HUES6 (cell line): ENCODE results near the gene GINS1.

Experiments used
- H3K27ac ChIP-seq: 2 replicates; pipeline ENCODE4 v1.7.0; 2013; ENCODE audit warnings: low read depth, mild to moderate bottlenecking, low read length, inconsistent platforms
- H3K27me3 ChIP-seq: 2 replicates; pipeline ENCODE4 v1.6.1; 2013; ENCODE audit warnings: low read length; ENCODE audit not compliant: control insufficient read depth, insufficient read depth
- H3K36me3 ChIP-seq: 2 replicates; pipeline ENCODE4 v1.6.1; 2013; ENCODE audit warnings: low read length; ENCODE audit not compliant: control insufficient read depth, insufficient read depth
- H3K4me1 ChIP-seq: 2 replicates; pipeline ENCODE4 v1.6.1; 2013; ENCODE audit warnings: low read length; ENCODE audit not compliant: control insufficient read depth, insufficient read depth
- H3K4me3 ChIP-seq: 2 replicates; pipeline ENCODE4 v1.5.1; 2013; ENCODE audit warnings: low read depth, low read length
- H3K9ac ChIP-seq: one replicate; pipeline ENCODE4 v1.6.1; 2013; ENCODE audit warnings: mild to moderate bottlenecking, low read length
- H3K9me3 ChIP-seq: 2 replicates; pipeline ENCODE4 v1.6.1; 2013; ENCODE audit warnings: low read depth, low read length; ENCODE audit not compliant: control insufficient read depth, insufficient read depth

The GINS1 gene

DNA sequence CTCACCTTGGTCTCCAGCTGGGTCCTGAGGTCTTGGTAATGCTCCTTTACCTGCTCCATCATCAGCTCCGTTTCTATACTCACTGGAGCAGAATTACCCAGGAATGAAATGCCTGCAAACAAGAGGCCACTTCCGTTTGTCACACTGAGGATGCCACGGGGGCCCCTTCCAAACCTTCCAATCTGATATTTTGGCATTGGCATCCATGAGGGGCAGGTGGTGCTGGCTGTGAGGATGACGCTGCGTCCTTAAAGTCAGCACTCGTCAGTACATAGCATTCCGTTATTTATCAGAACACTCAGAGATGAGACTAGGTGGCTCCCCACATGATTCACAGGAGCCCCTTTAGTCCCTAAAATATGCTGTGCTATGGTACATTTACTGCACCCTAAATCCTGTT lies 72.7 kb downstream of the GINS1 start:
- Histone ChIP-seq H3K4me1 (no peaks in the 10 kb centered on the region), H3K4me3 (no peak overlapping the region), H3K27me3 (no peaks in the 10 kb centered on the region), H3K27ac (no peak overlapping the region), H3K9me3 (no peaks in the 10 kb centered on the region), H3K9ac (no peak overlapping the region), H3K36me3 (peaks cover 78% of the 10 kb centered on the region)

DNA sequence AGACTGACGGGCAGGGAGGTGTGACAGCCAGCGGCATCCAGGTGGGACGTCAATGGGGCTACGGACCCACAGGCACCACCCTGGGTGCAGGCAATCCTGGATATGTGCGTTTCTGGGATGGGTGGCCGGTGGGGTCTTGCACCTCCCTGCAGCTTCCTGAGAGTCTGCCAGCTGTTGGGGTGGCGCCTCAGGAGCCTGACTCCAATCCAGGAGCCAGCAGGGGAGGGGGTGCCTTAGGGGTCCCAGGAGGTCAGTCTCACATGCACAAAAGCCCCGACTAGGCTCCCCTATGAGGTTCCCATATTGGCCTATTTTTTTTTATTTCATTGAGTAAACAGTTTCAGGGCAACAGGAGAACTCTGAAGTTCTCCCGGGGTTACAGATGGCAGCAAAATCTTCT lies 73.3 kb downstream of the GINS1 start:
- H3K4me3 ChIP-seq = no peak overlapping the region
- H3K27ac ChIP-seq = no peak overlapping the region
- no peak overlapping the region for H3K9ac ChIP-seq
- H3K4me1 ChIP-seq = no peaks in the 10 kb centered on the region
- peaks cover 79% of the 10 kb centered on the region for H3K36me3 ChIP-seq
- H3K9me3 ChIP-seq = no peaks in the 10 kb centered on the region
- H3K27me3 ChIP-seq = no peaks in the 10 kb centered on the region

DNA sequence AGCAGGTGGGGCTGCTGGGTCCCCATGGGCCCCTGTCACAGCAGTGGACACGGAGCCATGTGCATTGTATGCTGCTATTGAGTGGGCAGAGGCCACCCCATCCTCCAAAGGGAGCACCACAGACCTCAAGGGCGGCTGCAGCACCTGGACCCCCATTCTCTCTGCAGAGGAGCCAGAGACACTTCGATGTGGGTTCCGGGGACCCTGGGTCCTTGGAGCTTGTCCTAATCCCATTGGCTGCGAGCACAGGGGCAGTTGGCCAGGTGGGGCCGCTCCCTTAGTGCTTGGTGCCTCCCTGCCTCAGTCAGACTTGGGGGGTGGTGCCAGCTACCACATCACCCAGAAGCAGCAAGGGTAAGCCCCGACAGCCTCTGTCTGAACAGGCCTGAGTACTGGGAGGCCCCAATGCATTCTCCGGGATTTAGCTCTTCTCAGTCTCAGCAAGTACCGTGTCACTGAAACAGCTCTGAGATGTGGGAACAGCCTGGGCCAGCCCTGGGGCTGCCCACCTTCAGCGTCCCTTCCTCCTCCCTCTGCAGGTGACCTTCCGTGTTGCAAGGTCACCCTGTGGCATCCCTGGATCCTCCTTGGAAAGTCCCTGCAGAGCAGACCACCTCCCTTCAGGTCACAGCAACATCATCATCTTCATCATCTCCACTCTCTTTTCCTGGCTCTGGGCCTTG lies 73.9 kb downstream of the GINS1 start:
- no peaks in the 10 kb centered on the region for H3K4me1 ChIP-seq
- no peak overlapping the region for H3K9ac ChIP-seq
- no peaks in the 10 kb centered on the region for H3K9me3 ChIP-seq
- no peaks in the 10 kb centered on the region for H3K27me3 ChIP-seq
- no peak overlapping the region for H3K4me3 ChIP-seq
- peaks cover 74% of the 10 kb centered on the region for H3K36me3 ChIP-seq
- H3K27ac ChIP-seq = no peak overlapping the region

DNA sequence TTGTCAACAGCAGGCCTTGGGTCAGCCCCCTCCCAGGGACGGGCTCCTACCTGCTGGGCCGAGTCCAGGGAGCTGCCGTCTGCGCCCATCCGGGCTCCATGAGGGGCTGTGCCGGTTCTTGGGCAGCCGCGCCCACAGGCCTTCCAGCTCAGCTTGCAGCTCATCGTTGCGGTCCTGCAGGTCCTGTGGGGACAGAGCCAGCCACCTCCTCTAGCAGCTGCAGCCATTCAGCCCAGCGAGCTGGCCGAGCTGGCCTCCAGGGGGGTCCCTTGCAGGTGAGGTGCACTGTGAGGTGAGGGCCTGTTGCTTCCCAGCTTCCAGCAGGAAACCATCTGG lies 74.4 kb downstream of the GINS1 start:
- H3K36me3 ChIP-seq = peaks cover 73% of the 10 kb centered on the region

DNA sequence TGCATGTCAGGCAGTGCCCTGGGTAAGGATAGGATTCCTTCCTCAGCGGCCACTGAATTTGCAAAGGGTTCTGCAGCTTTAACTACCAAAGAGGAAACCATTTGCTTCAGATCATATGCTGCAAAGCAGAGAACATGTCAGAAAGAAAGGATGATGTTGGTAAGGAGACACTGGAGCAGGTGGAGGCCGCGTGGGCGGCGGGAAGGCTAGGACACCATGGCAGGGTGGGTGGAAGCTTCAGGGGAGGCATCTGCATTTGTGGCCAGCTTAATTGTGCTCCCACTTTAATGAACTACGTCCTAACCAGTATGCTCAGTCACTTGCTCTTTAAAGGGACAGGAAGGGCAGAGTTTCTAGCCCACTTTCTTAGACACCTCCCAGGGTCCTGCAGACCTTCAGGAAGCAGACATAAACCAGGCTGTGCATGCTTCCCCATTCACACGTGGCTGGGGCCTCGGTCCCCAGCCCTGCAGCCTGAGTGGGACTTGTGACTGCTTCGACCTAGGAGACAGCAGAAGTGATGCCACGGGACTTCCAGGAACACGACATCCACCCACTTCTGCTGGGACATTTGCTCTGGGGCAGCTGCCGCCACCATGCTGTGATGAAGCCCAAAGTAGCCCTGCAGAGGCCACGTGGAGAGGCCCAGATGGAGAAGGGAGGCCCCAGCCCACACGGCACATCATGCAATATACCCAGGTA lies 76.1 kb downstream of the GINS1 start:
- H3K4me1 ChIP-seq = no peaks in the 10 kb centered on the region
- H3K9ac ChIP-seq = no peak overlapping the region
- peaks cover 72% of the 10 kb centered on the region for H3K36me3 ChIP-seq
- no peaks in the 10 kb centered on the region for H3K9me3 ChIP-seq
- H3K27me3 ChIP-seq = no peaks in the 10 kb centered on the region
- H3K4me3 ChIP-seq = no peak overlapping the region
- H3K27ac ChIP-seq = no peak overlapping the region

More for the DNA sequence above, 74.4 kb downstream of the GINS1 start:
- Histone ChIP-seq H3K27ac (no peak overlapping the region), H3K27me3 (no peaks in the 10 kb centered on the region), H3K4me3 (no peak overlapping the region), H3K9me3 (no peaks in the 10 kb centered on the region), H3K4me1 (no peaks in the 10 kb centered on the region), H3K9ac (no peak overlapping the region)

DNA sequence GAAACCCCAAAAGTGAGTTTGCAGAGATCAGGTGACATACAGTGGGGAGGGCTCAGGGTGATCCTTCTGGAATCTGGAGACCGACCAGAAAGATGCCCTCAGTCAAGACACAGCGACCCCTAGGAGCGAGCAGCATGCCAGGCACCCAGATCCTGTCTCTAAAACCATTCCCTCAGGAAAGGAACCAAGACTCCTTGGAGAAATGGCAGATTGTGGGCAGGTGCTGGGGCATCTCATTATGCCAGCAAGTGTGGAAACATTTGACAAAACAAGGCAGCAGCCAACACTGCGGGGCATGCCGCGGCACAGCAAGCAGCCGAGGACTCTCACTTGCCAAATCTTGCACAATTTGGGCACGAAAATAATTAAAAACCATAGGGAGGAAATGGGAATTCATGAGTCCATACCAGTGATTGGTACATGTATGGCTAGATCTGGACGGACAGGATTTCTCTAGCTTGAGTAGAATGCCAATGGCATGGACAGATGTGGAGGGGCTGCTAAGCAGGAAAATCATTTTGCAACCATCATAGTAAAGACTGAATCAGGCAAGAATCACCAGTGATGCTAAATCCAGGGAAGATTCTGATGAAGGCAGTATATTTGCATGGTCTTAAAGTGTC lies 76.9 kb downstream of the GINS1 start:
- H3K9me3 ChIP-seq = no peaks in the 10 kb centered on the region
- H3K4me3 ChIP-seq = no peak overlapping the region
- H3K27me3 ChIP-seq = no peaks in the 10 kb centered on the region
- no peak overlapping the region for H3K9ac ChIP-seq
- peaks cover 3% of the 10 kb centered on the region; the same call in 1 of the 2 replicates for H3K4me1 ChIP-seq
- H3K36me3 ChIP-seq = peaks cover 71% of the 10 kb centered on the region
- no peak overlapping the region for H3K27ac ChIP-seq

DNA sequence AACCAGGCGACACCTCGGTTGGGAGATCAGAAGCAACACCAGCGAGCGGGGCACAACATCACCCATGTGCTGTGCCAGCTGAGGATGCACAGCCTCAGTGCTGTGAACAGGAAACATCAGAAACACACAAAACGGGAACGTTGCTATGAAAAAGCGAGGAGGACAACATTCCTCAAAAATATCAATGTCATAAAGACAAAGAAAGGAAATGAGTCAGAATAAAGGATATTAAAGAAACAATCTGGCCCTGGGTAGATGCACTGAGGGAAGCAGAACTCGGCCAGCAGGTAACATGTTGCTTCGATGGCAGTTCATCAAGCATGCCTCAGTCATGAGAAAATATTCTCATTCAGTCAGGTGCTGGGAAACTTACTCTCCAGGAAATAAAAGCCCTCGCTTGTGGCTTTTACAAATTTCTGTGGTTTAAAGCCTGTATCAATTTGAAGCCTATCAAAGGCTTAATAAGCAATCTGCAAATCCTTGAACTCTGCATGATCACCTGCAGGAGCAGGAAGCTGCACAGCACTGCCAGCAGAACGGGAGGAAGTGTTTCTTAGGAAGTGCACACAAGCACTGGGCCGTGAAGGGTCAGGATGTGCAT lies 77.5 kb downstream of the GINS1 start:
- H3K36me3 ChIP-seq = peaks cover 71% of the 10 kb centered on the region
- peaks cover 8% of the 10 kb centered on the region for H3K4me1 ChIP-seq
- no peak overlapping the region for H3K4me3 ChIP-seq
- H3K27me3 ChIP-seq = no peaks in the 10 kb centered on the region
- no peaks in the 10 kb centered on the region for H3K9me3 ChIP-seq
- no peak overlapping the region for H3K9ac ChIP-seq
- no peak overlapping the region for H3K27ac ChIP-seq

DNA sequence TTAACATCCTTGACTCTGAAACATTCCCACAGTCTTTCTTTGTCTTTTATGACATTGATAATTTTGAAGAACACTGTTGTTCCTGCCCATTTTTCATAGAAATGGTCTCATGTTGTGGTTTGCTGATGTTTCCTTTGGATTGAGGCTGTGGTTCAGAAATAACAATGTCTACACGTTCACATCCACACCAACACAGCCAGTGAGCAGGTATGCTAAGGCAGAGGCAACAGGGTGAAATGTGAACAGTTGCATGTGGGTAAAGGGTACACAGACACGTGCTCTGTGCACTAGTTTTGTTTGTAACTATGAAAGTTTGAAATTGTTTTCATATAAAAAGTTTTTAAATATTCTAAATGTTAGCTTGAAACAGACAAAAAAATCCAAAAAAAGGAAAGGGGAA lies 78.4 kb downstream of the GINS1 start:
- Histone ChIP-seq H3K36me3 (peaks cover 67% of the 10 kb centered on the region), H3K9ac (no peak overlapping the region), H3K9me3 (no peaks in the 10 kb centered on the region), H3K4me3 (no peak overlapping the region), H3K27me3 (no peaks in the 10 kb centered on the region), H3K4me1 (peaks cover 14% of the 10 kb centered on the region), H3K27ac (no peak overlapping the region)

DNA sequence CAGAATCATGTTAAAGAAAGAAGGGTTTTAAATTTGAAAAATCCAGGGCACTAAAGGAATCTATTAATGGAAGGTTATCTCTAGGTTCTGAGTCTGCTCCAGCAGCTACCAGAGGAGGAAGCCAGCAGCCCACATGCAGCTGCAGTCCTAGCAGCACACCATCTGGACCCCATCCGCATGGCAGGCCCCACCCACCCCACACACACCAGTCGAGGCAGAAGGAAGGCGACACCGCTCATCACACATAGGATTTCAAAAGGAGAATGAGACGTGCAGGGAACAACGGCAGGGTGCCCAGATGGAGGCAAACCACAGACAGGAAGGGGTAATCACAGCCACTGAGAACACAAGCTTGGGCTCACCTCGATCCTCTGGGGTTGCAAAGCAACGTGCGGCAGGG lies 78.9 kb downstream of the GINS1 start:
- H3K9me3 ChIP-seq = no peaks in the 10 kb centered on the region
- no peaks in the 10 kb centered on the region for H3K27me3 ChIP-seq
- H3K36me3 ChIP-seq = peaks cover 66% of the 10 kb centered on the region
- peaks cover 14% of the 10 kb centered on the region for H3K4me1 ChIP-seq
- H3K4me3 ChIP-seq = no peak overlapping the region
- H3K27ac ChIP-seq = no peak overlapping the region
- no peak overlapping the region for H3K9ac ChIP-seq

DNA sequence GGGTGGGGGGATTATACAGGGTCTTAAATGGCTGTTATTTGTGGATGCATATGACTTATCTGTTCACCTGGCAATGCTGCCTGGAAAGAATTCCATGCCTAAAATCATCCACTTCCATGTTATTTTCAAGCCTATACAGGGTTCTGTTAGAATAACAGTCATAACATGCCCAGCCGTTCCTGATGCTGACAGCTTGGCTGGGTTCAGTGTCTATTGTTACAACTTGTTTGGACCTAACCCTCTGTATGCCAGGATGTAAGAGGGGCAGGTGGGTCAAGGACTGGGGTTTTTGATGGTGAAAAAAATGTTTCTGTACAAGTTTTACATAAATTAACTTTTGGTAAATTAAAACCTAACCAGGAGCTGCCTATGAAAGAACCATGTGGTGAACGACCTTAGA lies 79.8 kb downstream of the GINS1 start:
- Histone ChIP-seq H3K4me1 (peaks cover 14% of the 10 kb centered on the region), H3K27me3 (no peaks in the 10 kb centered on the region), H3K9ac (no peak overlapping the region), H3K4me3 (no peak overlapping the region), H3K9me3 (no peaks in the 10 kb centered on the region), H3K36me3 (peaks cover 57% of the 10 kb centered on the region), H3K27ac (no peak overlapping the region)

DNA sequence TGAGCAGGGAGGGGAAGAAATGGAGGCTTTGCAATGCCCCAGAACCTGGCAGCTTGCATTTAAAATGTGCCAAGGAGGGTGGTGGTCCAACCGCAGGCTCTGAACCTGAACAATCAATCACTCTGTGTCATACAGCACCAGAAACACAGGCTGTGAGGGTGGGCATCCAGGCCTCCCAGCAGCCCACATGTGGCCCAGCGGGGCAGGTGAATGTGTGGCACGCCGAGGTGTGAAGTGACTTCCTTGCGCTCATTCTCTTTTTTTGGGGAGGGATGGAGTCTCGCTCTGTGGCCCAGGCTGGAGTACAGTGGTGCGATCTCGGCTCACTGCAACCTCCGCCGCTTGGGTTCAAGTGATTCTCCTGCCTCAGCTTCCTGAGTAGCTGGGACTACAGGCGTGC lies 80.5 kb downstream of the GINS1 start:
- H3K27ac ChIP-seq = no peak overlapping the region

More for the DNA sequence above, 80.5 kb downstream of the GINS1 start:
- Histone ChIP-seq H3K4me3 (no peak overlapping the region), H3K4me1 (peaks cover 14% of the 10 kb centered on the region), H3K9me3 (no peaks in the 10 kb centered on the region), H3K36me3 (peaks cover 60% of the 10 kb centered on the region), H3K27me3 (no peaks in the 10 kb centered on the region), H3K9ac (no peak overlapping the region)
